GM12872 (cell line): ENCODE data around the gene GNPAT.

Experiments used
- TF ChIP-seq, protein P1 (sequence below): IDR thresholded peaks from 3 replicates; pipeline ENCODE4 v1.5.1; 2011; ENCODE audit warnings: low read depth, mild to moderate bottlenecking, low read length, moderate library complexity; ENCODE audit not compliant: insufficient read depth

GNPAT gene

DNA sequence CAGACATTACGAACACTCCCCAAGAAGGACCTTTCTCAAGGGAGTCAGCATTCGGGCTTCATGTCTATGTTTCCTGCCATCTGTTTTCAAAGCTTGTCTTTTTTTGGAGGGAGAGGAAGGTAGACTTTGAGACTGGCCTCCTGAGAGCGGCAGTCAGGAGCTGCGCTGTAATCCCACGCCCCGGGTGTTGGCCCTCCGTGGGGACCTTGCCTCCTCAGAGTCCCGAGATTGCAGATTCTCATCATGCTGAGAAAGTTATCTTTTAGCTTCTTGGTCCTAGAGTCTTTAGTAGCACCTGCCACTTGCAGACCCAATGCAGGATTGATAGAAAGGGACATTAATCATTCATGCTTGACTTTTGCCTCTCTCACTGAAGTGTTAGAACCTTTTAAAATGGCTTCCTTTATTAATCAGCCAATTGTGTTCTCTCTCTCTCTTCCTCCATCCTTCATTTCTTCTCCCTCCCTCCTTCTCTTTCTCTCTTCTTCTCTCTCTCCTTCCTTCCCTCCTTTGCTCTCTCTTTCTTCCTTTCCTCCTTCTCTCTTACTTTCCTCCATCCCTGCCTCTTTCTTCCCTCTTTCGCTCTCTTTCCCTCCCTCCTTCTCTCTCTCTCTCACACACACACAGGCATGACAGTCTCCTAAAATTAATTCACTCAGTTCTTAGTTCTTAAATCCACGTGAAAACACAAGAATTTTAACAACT lies 25.2 kb upstream of the GNPAT start:
- TF ChIP-seq, protein P1, sequence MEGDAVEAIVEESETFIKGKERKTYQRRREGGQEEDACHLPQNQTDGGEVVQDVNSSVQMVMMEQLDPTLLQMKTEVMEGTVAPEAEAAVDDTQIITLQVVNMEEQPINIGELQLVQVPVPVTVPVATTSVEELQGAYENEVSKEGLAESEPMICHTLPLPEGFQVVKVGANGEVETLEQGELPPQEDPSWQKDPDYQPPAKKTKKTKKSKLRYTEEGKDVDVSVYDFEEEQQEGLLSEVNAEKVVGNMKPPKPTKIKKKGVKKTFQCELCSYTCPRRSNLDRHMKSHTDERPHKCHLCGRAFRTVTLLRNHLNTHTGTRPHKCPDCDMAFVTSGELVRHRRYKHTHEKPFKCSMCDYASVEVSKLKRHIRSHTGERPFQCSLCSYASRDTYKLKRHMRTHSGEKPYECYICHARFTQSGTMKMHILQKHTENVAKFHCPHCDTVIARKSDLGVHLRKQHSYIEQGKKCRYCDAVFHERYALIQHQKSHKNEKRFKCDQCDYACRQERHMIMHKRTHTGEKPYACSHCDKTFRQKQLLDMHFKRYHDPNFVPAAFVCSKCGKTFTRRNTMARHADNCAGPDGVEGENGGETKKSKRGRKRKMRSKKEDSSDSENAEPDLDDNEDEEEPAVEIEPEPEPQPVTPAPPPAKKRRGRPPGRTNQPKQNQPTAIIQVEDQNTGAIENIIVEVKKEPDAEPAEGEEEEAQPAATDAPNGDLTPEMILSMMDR, result no peak

DNA sequence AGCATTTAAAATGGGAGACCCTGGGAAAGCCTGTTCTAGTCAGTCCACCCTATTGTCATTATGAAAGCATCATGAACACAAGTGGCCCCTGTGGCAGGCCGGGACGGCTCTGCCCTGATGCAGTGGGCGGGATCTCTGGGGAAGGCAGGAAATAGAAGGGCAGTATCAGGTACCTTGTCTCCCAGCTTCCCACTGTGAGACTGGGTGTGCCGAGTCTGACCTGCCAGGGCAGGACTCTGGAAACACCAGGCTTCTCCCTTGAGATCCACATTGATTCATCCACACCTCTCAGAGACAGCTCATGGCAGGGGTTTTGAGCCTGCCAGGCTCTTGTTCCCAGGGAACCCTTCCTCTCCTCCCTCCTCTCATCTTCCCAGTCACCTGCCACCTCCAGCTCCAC lies 24.5 kb upstream of the GNPAT start:
- TF ChIP-seq, protein P1, result no peak

DNA sequence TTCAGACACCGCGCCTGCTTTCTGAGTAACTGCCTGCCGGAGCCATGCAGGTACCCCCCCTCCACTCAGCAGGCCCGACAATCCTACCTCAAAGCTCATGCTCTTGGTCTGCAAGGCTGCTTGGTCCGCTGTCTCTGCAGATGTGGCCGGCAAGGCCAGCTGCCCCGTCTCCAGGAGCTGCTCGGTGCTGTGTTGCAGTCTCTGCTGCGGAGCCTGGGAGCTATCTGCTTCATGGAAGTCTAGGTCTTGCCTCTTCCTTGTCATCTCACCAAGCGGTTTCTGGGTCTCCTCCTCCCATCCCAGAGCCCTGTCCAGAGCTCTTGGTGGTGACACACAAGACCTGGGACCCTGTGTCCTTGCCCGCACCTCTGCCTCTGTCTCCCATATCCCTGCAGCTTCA lies 24.0 kb upstream of the GNPAT start:
- TF ChIP-seq, protein P1, result no peak

DNA sequence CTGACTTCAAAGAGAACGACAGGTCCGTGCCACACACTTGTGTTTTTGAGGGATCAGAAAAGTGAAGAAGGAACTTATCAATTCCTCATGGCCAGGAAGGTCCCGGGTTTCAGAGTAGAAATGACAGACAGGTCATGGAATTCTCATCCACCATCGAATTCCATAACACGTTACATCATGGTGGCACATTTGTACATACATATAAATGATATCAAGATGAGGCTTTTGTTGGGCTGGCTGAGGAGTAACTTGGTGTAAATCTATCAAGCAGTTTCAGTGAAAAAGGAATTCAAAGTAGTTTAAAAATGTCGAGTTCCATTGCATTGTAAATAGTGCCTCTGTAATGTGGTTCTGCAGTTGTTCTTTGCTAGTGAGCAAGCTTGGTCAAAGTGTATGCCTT lies 22.9 kb upstream of the GNPAT start:
- TF ChIP-seq, protein P1, result no peak

DNA sequence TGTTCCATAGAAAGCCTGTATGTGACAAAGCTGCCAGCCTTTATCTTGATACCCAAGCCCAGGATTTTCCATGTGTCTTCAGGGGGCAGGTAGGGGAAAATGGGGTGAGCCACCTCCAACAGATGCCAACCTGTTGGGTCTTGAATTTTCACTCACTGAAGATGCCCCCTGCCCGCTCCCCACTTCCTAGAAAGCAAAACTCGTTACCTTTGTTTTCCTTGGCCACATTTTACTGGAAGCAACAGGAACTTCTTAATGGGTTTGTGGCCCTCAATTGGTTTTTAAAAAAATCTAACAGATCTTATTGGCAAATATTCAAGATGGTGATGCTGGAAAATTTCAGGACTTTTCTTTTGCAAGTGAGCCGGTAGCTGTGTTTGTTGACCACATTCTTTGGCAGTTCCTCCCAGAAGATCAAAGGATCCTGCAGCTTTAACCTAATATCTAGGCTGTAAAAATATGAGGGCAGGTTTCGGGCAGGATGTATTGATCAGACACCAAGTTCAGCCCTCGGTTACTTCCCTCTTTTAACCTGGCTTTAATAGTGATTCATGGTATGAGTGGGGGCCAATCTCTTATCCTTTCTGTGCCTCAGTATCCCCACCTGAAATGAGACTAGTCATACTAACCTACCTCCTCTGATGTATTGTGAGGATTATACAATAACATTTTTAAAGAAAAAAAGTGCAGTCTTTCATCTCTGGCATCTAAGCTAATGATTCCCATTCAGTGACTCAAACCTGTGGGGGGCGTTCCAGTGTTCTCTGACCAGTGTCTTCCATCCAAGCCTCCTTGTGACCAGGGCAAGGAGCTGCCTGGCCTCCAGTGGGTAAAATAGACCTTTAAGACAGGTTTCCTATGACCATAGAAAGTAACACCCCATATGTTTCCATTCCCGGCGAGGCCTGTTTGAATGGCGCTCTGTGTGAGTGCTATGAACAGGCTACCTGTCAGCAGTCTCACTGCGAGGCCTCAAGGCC lies 21.3 kb upstream of the GNPAT start:
- TF ChIP-seq, protein P1, result no peak

DNA sequence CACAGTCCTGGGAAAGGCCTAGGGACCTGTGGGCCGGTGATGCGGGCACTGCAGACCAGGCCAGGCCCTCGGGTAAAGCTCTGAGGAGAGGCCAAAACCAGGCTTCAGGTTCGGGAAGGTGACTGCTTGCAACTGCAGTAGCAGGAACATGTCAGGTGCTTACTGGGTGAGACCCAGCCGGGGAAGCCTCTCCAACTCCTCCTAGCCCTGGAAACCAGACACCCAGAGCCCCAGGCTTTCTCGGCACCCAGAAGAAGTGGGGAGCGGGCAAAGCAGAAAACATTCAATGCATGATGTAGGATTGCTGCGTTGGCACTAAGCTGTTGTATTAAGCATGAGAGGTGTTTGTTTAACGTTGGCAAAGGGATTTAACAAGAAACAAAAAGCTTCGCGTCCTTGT lies 20.2 kb upstream of the GNPAT start:
- TF ChIP-seq, protein P1, result no peak

DNA sequence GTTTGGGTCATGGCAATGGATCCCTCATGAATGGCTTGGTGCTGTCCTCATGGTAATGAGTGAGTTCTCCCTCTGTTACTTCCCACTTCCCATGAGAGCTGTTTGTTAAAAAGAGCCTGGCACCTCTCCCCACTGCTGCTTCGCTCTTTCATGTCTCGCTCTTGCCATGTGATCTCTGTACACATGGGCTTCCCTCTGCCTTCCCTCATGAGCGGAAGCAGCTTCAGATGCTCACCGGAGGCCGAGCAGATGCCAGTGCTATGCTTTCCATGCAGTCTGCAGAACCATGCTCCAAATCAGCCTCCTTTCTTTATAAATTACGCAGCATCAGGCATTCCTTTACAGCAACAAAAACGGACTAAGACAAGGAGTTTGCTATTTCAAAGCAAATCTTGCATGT lies 14.9 kb upstream of the GNPAT start:
- TF ChIP-seq, protein P1, result no peak
